ENCODE data around the gene ENAH.

Gene ENAH

GRCh38 chr1:225534135-225534534 lies 118.8 kb downstream of the ENAH start:
- TF ChIP-seq REST (IDR thresholded peaks at IDR 0.05; ENCODE audit: insufficient read depth in 1 of 2, low read depth in 2 of 2, low read length in 2 of 2): no peak
- no peak for TF ChIP-seq POLR2AphosphoS5 (IDR thresholded peaks at IDR 0.05; ENCODE audit: low read depth, low read length)
- TF ChIP-seq TAF1 (IDR thresholded peaks at IDR 0.05; ENCODE audit: borderline replicate concordance, insufficient read depth, low read length): no peak
- TF ChIP-seq FOXP2 (optimal IDR thresholded peaks at IDR 0.05; ENCODE audit: borderline replicate concordance, extremely low read depth, extremely low read length, insufficient read depth): no peak
- no peak for TF ChIP-seq SIN3A (IDR thresholded peaks at IDR 0.05; ENCODE audit: borderline replicate concordance, insufficient read depth, low read length)

GRCh38 chr1:225533238-225533637 lies 119.7 kb downstream of the ENAH start:
- TF ChIP-seq POLR2AphosphoS5 (IDR thresholded peaks at IDR 0.05; ENCODE audit: low read depth, low read length) (no peak), REST (IDR thresholded peaks at IDR 0.05; ENCODE audit: insufficient read depth in 1 of 2, low read depth in 2 of 2, low read length in 2 of 2) (no peak), TAF1 (IDR thresholded peaks at IDR 0.05; ENCODE audit: borderline replicate concordance, insufficient read depth, low read length) (no peak), SIN3A (IDR thresholded peaks at IDR 0.05; ENCODE audit: borderline replicate concordance, insufficient read depth, low read length) (no peak), FOXP2 (optimal IDR thresholded peaks at IDR 0.05; ENCODE audit: borderline replicate concordance, extremely low read depth, extremely low read length, insufficient read depth) (no peak)

DNA sequence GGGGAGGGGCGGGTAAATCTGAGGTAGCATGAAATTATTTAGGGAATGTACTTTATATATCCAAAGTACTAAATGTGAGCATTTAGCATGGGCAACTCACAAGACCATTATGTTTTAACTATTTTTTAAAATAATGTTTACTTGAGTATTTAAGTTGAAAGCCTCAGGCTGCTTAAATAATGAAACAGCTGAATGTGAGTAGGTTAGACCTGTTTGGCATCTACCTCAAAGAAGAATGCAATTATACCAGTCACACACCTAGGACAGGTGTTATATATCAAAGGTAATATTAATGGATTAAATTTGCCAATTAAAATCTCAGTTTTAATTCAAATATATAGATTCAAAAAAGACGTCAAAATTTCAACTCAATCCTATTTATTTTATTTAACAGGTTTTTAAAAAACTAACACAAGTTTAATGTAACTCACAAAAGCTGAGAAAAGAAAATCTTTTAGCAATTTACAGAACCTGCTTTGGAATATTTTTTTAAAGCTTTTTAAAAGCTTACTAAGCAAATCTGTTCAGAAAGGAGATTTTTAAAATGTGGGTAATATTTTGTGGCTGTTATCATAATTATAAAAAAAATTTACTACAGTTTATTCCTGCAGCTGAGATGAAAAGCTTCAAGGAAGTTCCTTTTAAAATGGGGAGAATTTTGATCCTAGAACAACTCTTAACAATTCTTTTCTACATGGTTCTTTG lies 120.5 kb downstream of the ENAH start:
- TF ChIP-seq SIN3A (IDR thresholded peaks at IDR 0.05; ENCODE audit: borderline replicate concordance, insufficient read depth, low read length) (no peak), FOXP2 (optimal IDR thresholded peaks at IDR 0.05; ENCODE audit: borderline replicate concordance, extremely low read depth, extremely low read length, insufficient read depth) (no peak), REST (IDR thresholded peaks at IDR 0.05; ENCODE audit: insufficient read depth in 1 of 2, low read depth in 2 of 2, low read length in 2 of 2) (no peak), TAF1 (IDR thresholded peaks at IDR 0.05; ENCODE audit: borderline replicate concordance, insufficient read depth, low read length) (no peak), POLR2AphosphoS5 (IDR thresholded peaks at IDR 0.05; ENCODE audit: low read depth, low read length) (no peak)

DNA sequence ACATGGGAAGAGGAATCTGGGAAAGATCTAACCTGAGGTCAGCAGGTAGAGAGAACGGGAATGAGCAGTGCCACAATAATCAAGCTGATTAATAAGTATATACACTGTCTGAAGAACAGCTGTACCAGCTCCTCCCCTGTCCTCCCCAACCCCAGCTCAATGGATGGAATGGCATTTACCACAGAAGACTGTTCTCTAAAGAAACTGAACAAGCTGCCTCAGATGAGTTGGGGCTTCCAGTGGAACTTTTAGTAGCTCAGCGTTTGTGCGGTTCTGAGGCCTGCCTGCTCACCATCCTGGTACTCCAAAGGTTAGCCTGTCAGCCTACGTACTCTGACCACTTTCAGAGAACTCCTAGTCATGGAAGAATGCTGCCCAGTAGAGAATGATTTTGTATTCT lies 123.2 kb downstream of the ENAH start:
- no peak for TF ChIP-seq TAF1 (IDR thresholded peaks at IDR 0.05; ENCODE audit: borderline replicate concordance, insufficient read depth, low read length)
- no peak for TF ChIP-seq FOXP2 (optimal IDR thresholded peaks at IDR 0.05; ENCODE audit: borderline replicate concordance, extremely low read depth, extremely low read length, insufficient read depth)
- no peak for TF ChIP-seq REST (IDR thresholded peaks at IDR 0.05; ENCODE audit: insufficient read depth in 1 of 2, low read depth in 2 of 2, low read length in 2 of 2)
- no peak for TF ChIP-seq POLR2AphosphoS5 (IDR thresholded peaks at IDR 0.05; ENCODE audit: low read depth, low read length)
- TF ChIP-seq SIN3A (IDR thresholded peaks at IDR 0.05; ENCODE audit: borderline replicate concordance, insufficient read depth, low read length): no peak
